ENCODE measurements around the gene SEC14L6. TPM values are rescaled to one million over a fixed set of nuclear protein-coding genes. Genes with fewer than 3 reads are reported as not detected.

The SEC14L6 gene
- polyA plus RNA-seq, 3 donors: not detected

DNA sequence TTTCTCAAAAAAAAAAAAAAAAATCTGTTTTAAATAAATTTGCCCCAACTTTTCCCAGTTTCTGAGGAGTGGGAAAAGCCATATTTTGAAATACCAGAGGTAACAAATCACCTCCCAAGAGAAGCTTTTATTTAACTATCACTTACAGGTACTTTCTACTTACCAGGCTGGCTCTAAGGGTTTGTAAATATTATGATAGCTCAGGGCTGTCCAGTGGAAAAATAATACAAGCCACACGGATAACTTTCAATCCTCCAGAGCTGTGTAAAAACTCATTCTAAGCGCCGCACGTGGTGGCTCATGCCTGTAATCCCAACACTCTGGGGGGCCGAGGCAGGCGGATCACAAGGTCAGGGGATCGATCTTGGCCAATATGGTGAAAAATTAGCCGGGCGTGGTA lies 35.4 kb downstream of the SEC14L6 start:
- WGBS (ENCODE audit: insufficient coverage): 96% methylated on average over 8 of the region's 9 CpGs
- no peaks in the 10 kb centered on the region for H3K36me3 Mint-ChIP-seq
- H3K27me3 ChIP-seq (ENCODE audit: control insufficient read depth in 2 of 2, insufficient read depth in 2 of 2, low read length in 2 of 2): peaks cover 0 to 11% of the 10 kb centered on the region in 2 donors
- peaks cover 15 to 20% (median 16%) of the 10 kb centered on the region in 3 donors for H3K27me3 Mint-ChIP-seq (ENCODE audit: low read depth in 3 of 3)
- no peak overlapping the region for H3K27ac ChIP-seq (ENCODE audit: low read depth in 1 of 2, low read length in 2 of 2)
- H3K4me1 ChIP-seq (ENCODE audit: control insufficient read depth in 1 of 2, insufficient read depth in 2 of 2, low read length in 2 of 2): no peaks in the 10 kb centered on the region
- H2AFZ ChIP-seq (ENCODE audit: insufficient read depth, low read depth, low read length, poor library complexity, severe bottlenecking): no peak overlapping the region
- H3K4me3 Mint-ChIP-seq: no peak overlapping the region
- no peak overlapping the region for H3K4me3 ChIP-seq (replicated peaks in 1 of 3; ENCODE audit: low read depth in 2 of 3, low read length in 3 of 3)
- intact Hi-C loops (cut with micrococcal nuclease): no loop called here
- H3K36me3 ChIP-seq (replicated peaks in 1 of 2; ENCODE audit: control insufficient read depth in 1 of 2, insufficient read depth in 2 of 2, low read length in 2 of 2): no peaks in the 10 kb centered on the region
- TF ChIP-seq CTCF (IDR thresholded peaks at IDR 0.05): no peak
- no peaks in the 10 kb centered on the region for H3K4me1 Mint-ChIP-seq
- H3K79me2 ChIP-seq (ENCODE audit: insufficient read depth, low read length): no peaks in the 10 kb centered on the region
- H3K4me2 ChIP-seq (replicated peaks; ENCODE audit: extremely low read depth, low read length, poor library complexity, severe bottlenecking): no peak overlapping the region
- H3K9me3 Mint-ChIP-seq: peaks cover 0 to 12% (median 6%) of the 10 kb centered on the region in 7 donors
- no peak overlapping the region for H3K9ac ChIP-seq (ENCODE audit: insufficient read depth, low read length, poor library complexity, severe bottlenecking)
- H4K20me1 ChIP-seq (ENCODE audit: insufficient read depth, low read length): no peaks in the 10 kb centered on the region
- peaks cover 0 to 3% of the 10 kb centered on the region in 2 donors for H3K9me3 ChIP-seq (replicated peaks in 1 of 2; ENCODE audit: control insufficient read depth in 1 of 2, insufficient read depth in 1 of 2, low read length in 2 of 2)
- no peak for DNase-seq
- no peak overlapping the region for H3K27ac Mint-ChIP-seq

GRCh38 chr22:30508216-30508615 lies 38.3 kb downstream of the SEC14L6 start:
- Mint-ChIP-seq H3K36me3 (no peaks in the 10 kb centered on the region), H3K27ac (no peak overlapping the region), H3K9me3 (peaks cover 0 to 21% (median 9%) of the 10 kb centered on the region in 7 donors), H3K4me3 (no peak overlapping the region), H3K27me3 (ENCODE audit: low read depth in 3 of 3) (peaks cover 30 to 40% (median 34%) of the 10 kb centered on the region in 3 donors), H3K4me1 (no peaks in the 10 kb centered on the region)
- Histone ChIP-seq H3K36me3 (replicated peaks in 1 of 2; ENCODE audit: control insufficient read depth in 1 of 2, insufficient read depth in 2 of 2, low read length in 2 of 2) (no peaks in the 10 kb centered on the region), H3K4me3 (replicated peaks in 1 of 3; ENCODE audit: low read depth in 2 of 3, low read length in 3 of 3) (no peak overlapping the region), H3K27me3 (ENCODE audit: control insufficient read depth in 2 of 2, insufficient read depth in 2 of 2, low read length in 2 of 2) (peaks cover 2 to 31% of the 10 kb centered on the region in 2 donors), H3K9ac (ENCODE audit: insufficient read depth, low read length, poor library complexity, severe bottlenecking) (no peak overlapping the region), H3K27ac (ENCODE audit: low read depth in 1 of 2, low read length in 2 of 2) (no peak overlapping the region), H3K4me1 (ENCODE audit: control insufficient read depth in 1 of 2, insufficient read depth in 2 of 2, low read length in 2 of 2) (no peaks in the 10 kb centered on the region), H3K79me2 (ENCODE audit: insufficient read depth, low read length) (no peaks in the 10 kb centered on the region), H2AFZ (ENCODE audit: insufficient read depth, low read depth, low read length, poor library complexity, severe bottlenecking) (no peak overlapping the region), H3K9me3 (replicated peaks in 1 of 2; ENCODE audit: control insufficient read depth in 1 of 2, insufficient read depth in 1 of 2, low read length in 2 of 2) (peaks cover 0 to 3% of the 10 kb centered on the region in 2 donors), H3K4me2 (replicated peaks; ENCODE audit: extremely low read depth, low read length, poor library complexity, severe bottlenecking) (no peak overlapping the region), H4K20me1 (ENCODE audit: insufficient read depth, low read length) (no peaks in the 10 kb centered on the region)
- WGBS (ENCODE audit: insufficient coverage): 70% methylated on average over 2 of the region's 5 CpGs
- DNase-seq: no peak
- intact Hi-C loops (cut with micrococcal nuclease): no loop called here
- no peak for TF ChIP-seq CTCF (IDR thresholded peaks at IDR 0.05)

All from CD14-positive monocyte (primary cell).